ENCODE results near the gene USP49.
A peak's percentile ranks its signal among the peaks of the same experiment; 100 is the strongest.
"Not testable (repeated sequence)": the region's sequence is repeated elsewhere in the genome, so short reads cannot be mapped to it uniquely, and the experiment has no call there.

USP49 gene

GRCh38 chr6:41823178-41823577, 72.0 kb downstream of the USP49 start:
- no peaks in the 10 kb centered on the region for H3K36me3 Mint-ChIP-seq
- H3K4me1 Mint-ChIP-seq: no peaks in the 10 kb centered on the region
- ATAC-seq (replicated peaks) (no peak), DNase-seq (no peak)
- no peaks in the 10 kb centered on the region for H3K9me3 Mint-ChIP-seq
- H3K4me3 Mint-ChIP-seq: no peak overlapping the region
- no peaks in the 10 kb centered on the region for H3K27me3 Mint-ChIP-seq
- H3K27ac Mint-ChIP-seq: no peak overlapping the region

GRCh38 chr6:41822021-41822420, 73.2 kb downstream of the USP49 start:
- H3K4me3 Mint-ChIP-seq: no peak overlapping the region
- no peak overlapping the region for H3K27ac Mint-ChIP-seq
- ATAC-seq (replicated peaks) (no peak), DNase-seq (no peak)
- H3K9me3 Mint-ChIP-seq: no peaks in the 10 kb centered on the region
- no peaks in the 10 kb centered on the region for H3K36me3 Mint-ChIP-seq
- no peaks in the 10 kb centered on the region for H3K27me3 Mint-ChIP-seq
- no peaks in the 10 kb centered on the region for H3K4me1 Mint-ChIP-seq

GRCh38 chr6:41821266-41821665, 73.9 kb downstream of the USP49 start:
- DNase-seq (no peak), ATAC-seq (replicated peaks) (no peak)
- Mint-ChIP-seq H3K27ac (no peak overlapping the region), H3K4me1 (peaks cover 0 to under 1% of the 10 kb centered on the region in 2 donors), H3K9me3 (no peaks in the 10 kb centered on the region), H3K36me3 (no peaks in the 10 kb centered on the region), H3K27me3 (no peaks in the 10 kb centered on the region), H3K4me3 (no peak overlapping the region)

GRCh38 chr6:41818271-41819054, 76.7 kb downstream of the USP49 start:
- Mint-ChIP-seq H3K9me3 (no peaks in the 10 kb centered on the region), H3K27ac (no peak overlapping the region), H3K4me1 (peaks cover 0 to 3% of the 10 kb centered on the region in 2 donors), H3K27me3 (no peaks in the 10 kb centered on the region), H3K36me3 (no peaks in the 10 kb centered on the region), H3K4me3 (no peak overlapping the region)
- ATAC-seq (replicated peaks): no peak
- no peak for DNase-seq

GRCh38 chr6:41815587-41815986, 79.6 kb downstream of the USP49 start:
- Mint-ChIP-seq H3K27ac (no peak overlapping the region), H3K4me3 (no peak overlapping the region), H3K36me3 (no peaks in the 10 kb centered on the region), H3K9me3 (no peaks in the 10 kb centered on the region), H3K27me3 (no peaks in the 10 kb centered on the region), H3K4me1 (peaks cover 0 to 3% of the 10 kb centered on the region in 2 donors)
- ATAC-seq (replicated peaks) (no peak), DNase-seq (no peak)

- no peaks in the 10 kb centered on the region for H3K27me3 Mint-ChIP-seq
- DNase-seq (no peak), ATAC-seq (replicated peaks) (no peak)
- H3K4me3 Mint-ChIP-seq: no peak overlapping the region
- no peaks in the 10 kb centered on the region for H3K36me3 Mint-ChIP-seq
- H3K4me1 Mint-ChIP-seq: peaks cover 0 to 3% of the 10 kb centered on the region in 2 donors
- no peaks in the 10 kb centered on the region for H3K9me3 Mint-ChIP-seq
- H3K27ac Mint-ChIP-seq: no peak overlapping the region
Measured at GRCh38 chr6:41814629-41815028, 80.5 kb downstream of the USP49 start.

DNA sequence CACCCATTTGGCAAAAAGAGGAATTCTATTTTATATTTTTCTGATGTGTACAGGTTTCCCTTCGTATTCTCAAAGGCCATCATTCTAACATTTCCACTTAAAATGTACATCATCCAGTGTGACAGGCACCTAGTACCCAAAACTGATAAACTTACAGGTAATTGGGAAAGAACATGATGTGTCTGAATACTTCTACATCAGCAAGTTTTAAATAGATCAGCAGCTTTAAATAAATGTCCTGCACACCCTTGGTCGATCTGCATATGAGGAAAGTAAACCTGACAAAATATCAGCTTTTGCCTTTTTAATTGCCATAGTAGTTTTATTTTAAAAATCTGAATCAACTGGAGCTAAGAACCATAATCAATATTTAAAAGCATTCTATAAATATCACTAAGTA, 81.2 kb downstream of the USP49 start:
- no peaks in the 10 kb centered on the region for H3K9me3 Mint-ChIP-seq

DNA sequence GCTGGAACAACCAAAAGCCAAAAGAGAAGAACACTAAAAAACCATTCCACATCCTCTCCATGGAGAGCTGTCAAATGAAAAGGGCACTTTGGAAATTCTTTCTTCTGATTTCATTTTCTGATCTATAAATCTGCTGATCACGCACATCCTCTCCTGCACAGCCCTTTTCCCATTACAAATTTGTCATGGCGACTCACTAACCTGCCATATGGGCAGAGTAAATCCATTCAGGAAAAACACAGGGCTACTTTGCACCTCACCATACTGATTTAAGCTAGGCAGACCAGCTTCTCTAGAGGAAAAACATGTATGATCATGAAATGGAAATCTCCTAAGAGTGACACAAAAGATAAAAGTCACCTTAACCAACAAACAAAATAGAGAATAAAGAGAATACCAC, 81.7 kb downstream of the USP49 start:
- no peak for ATAC-seq (replicated peaks)
- Mint-ChIP-seq H3K27ac (no peak overlapping the region), H3K36me3 (no peaks in the 10 kb centered on the region), H3K4me1 (peaks cover 0 to 3% of the 10 kb centered on the region in 2 donors), H3K27me3 (no peaks in the 10 kb centered on the region), H3K9me3 (no peaks in the 10 kb centered on the region), H3K4me3 (no peak overlapping the region)
- no peak for DNase-seq

More for the DNA sequence above, 81.2 kb downstream of the USP49 start:
- Mint-ChIP-seq H3K27ac (no peak overlapping the region), H3K36me3 (no peaks in the 10 kb centered on the region), H3K27me3 (no peaks in the 10 kb centered on the region), H3K4me1 (peaks cover 0 to 3% of the 10 kb centered on the region in 2 donors), H3K4me3 (no peak overlapping the region)
- DNase-seq (no peak), ATAC-seq (replicated peaks) (no peak)

GRCh38 chr6:41811946-41812345, 83.2 kb downstream of the USP49 start:
- not testable (repeated sequence) for H3K27me3 Mint-ChIP-seq; H3K27ac Mint-ChIP-seq; DNase-seq; ATAC-seq (replicated peaks); H3K4me1 Mint-ChIP-seq; H3K4me3 Mint-ChIP-seq; H3K36me3 Mint-ChIP-seq; H3K9me3 Mint-ChIP-seq

- Mint-ChIP-seq H3K4me1 (peaks cover 0 to 1% of the 10 kb centered on the region in 2 donors), H3K36me3 (peaks cover 0 to 4% of the 10 kb centered on the region in 2 donors), H3K27ac (no peak overlapping the region), H3K9me3 (no peaks in the 10 kb centered on the region), H3K4me3 (no peak overlapping the region), H3K27me3 (no peaks in the 10 kb centered on the region)
- DNase-seq: no peak
- ATAC-seq (replicated peaks): no peak
Measured at GRCh38 chr6:41811095-41811494, 84.1 kb downstream of the USP49 start.

DNA sequence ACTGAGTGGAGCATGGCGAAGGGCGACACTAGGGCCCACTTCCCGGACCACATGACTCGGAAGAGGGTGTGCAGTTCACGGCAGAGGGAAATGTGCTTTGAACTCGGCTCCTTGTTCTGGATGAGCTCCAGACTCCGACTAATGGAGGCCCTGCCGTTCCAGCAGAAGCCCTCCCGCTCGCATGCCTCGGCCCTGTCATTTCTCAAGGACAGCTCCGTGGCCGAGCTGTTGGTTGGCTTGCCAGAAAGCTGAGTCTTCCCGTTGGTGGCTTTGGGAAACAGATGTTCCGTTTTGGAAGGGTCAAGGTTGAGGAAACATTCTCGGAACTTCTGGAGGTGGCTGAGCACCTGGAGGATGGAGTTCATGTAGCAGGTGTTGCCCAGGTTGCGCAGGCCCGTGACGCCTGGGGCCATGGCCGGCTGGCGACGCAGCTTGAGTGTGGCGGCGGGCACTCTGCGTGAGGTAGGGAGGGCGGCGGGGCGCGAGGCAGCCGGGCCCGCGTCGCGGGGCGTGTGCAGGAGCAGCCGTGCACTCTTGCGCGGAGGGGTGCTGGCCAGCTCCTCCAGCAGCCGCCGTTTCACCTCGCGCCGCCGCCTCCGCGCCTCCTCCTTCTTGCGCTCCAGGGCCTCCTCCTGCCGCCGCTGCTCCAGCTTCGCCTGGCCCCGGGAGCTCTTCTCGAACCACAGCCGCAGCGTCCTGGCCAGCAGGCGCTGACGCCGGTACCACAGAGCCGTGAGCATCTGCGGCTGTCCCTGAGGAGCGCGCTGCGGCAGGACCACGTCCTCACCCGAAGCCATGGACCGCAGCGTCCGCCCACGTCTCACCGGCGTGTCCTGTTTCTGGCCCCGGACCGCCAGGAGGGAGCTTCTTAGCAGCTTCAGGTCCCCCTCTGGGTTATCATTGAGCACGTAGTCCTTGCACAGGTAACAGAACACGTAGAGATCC, 89.1 kb downstream of the USP49 start:
- no peak overlapping the region for H3K4me3 Mint-ChIP-seq
- H3K9me3 Mint-ChIP-seq: no peaks in the 10 kb centered on the region
- H3K27ac Mint-ChIP-seq: no peak overlapping the region
- no peak for ATAC-seq (replicated peaks)
- no peak for DNase-seq
- no peaks in the 10 kb centered on the region for H3K4me1 Mint-ChIP-seq
- no peaks in the 10 kb centered on the region for H3K27me3 Mint-ChIP-seq
- peaks cover 3 to 12% of the 10 kb centered on the region in 2 donors for H3K36me3 Mint-ChIP-seq

DNA sequence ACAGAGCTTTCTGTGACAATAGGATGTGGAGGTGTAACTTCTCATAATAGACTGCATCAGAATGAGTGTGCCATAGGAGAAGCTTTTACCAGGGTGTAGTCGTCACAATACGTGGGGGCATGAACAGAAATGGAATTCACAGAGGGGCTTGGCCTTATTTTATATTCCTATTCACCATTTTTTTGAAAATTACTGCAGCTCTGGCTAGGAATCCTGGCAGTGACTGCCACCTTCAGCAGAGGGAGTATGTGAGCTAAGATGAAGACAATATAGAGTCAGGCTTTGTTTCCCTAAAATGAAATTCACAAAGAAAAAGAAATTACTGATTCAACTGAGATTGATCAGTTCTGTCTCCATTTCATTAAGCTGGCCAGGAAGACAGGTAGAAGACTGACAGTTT, 93.8 kb downstream of the USP49 start:
- H3K4me3 Mint-ChIP-seq: no peak overlapping the region
- no peaks in the 10 kb centered on the region for H3K27me3 Mint-ChIP-seq
- H3K27ac Mint-ChIP-seq: peak overlapping the region; percentile 20
- H3K36me3 Mint-ChIP-seq: peaks cover 5 to 18% of the 10 kb centered on the region in 2 donors
- ATAC-seq (replicated peaks) (no peak), DNase-seq (no peak)
- no peaks in the 10 kb centered on the region for H3K4me1 Mint-ChIP-seq
- H3K9me3 Mint-ChIP-seq: no peaks in the 10 kb centered on the region

DNA sequence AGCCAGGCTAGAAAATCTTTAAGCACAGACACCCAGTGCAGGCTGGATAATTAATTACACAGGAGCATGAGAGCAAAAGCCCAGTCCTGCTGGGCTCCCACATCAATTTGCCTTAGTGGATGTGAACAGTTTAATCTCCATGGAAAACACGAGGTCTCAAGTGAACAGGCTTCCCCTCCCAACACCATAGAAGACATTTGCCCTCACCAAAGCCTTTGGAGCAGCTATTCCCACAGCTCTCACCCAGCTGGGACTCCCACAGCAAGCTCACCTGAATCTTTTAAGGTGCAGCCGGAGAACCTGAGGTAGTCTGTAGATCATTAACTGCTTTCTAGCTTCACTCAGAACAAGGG, 95.6 kb downstream of the USP49 start:
- no peak overlapping the region for H3K27ac Mint-ChIP-seq
- H3K4me1 Mint-ChIP-seq: no peaks in the 10 kb centered on the region
- H3K4me3 Mint-ChIP-seq: no peak overlapping the region
- H3K27me3 Mint-ChIP-seq: no peaks in the 10 kb centered on the region
- peaks cover 5 to 10% of the 10 kb centered on the region in 2 donors for H3K36me3 Mint-ChIP-seq
- DNase-seq (no peak), ATAC-seq (replicated peaks) (no peak)
- H3K9me3 Mint-ChIP-seq: no peaks in the 10 kb centered on the region

DNA sequence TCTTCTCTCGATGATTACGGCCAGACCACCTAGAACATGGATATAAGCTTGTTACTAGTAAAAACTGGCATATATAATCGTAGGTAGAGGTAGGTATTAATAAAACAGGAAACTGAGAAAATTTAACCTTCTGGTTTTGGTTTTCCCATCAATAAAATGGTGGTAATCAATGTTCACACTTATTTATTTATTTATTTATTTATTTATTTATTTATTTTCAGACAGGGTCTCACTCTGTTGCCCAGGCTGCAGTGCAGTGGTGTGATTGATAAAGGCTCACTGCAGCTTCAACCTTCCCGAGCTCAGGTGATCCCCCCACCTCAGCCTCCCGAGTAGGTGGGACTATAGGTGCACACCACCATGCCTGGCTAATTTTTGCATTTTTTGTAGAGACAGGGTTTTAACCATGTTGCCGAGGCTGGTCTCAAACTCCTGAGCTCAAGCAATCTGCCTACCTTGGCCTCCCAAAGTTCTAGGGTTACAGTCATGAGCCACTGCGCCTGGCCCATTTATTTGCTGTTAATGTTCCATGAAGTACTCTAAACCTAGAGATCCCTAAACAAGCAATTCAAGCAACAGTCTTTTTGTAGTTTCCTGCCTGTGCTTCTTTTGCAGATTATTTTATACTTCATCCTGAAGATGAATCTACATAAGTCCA, 96.1 kb downstream of the USP49 start:
- ATAC-seq (replicated peaks) (no peak), DNase-seq (no peak)
- Mint-ChIP-seq H3K27ac (no peak overlapping the region), H3K27me3 (no peaks in the 10 kb centered on the region), H3K4me3 (no peak overlapping the region), H3K9me3 (no peaks in the 10 kb centered on the region), H3K4me1 (no peaks in the 10 kb centered on the region), H3K36me3 (peaks cover 5 to 8% of the 10 kb centered on the region in 2 donors)
